ENCODE results near the gene CNPY1.

The CNPY1 gene

GRCh38 chr7:155560196-155560885 lies 14.0 kb upstream of the CNPY1 start:
- Histone ChIP-seq H3K36me3 (ENCODE audit: control insufficient read depth, insufficient read depth, low read length) (no peaks in the 10 kb centered on the region), H2AFZ (no peak overlapping the region), H3K9ac (no peak overlapping the region), H3K9me3 (ENCODE audit: control insufficient read depth, low read length) (no peaks in the 10 kb centered on the region), H3K79me2 (no peaks in the 10 kb centered on the region), H3K4me2 (ENCODE audit: low read length) (no peak overlapping the region), H3K27ac (no peak overlapping the region), H3K4me3 (ENCODE audit: low read depth, low read length) (no peak overlapping the region), H3K4me1 (peaks cover 3% of the 10 kb centered on the region), H3K27me3 (ENCODE audit: control insufficient read depth, insufficient read depth, low read length) (peaks cover 5% of the 10 kb centered on the region)
- TF ChIP-seq CTCF (IDR thresholded peaks at IDR 0.05), result no peak

DNA sequence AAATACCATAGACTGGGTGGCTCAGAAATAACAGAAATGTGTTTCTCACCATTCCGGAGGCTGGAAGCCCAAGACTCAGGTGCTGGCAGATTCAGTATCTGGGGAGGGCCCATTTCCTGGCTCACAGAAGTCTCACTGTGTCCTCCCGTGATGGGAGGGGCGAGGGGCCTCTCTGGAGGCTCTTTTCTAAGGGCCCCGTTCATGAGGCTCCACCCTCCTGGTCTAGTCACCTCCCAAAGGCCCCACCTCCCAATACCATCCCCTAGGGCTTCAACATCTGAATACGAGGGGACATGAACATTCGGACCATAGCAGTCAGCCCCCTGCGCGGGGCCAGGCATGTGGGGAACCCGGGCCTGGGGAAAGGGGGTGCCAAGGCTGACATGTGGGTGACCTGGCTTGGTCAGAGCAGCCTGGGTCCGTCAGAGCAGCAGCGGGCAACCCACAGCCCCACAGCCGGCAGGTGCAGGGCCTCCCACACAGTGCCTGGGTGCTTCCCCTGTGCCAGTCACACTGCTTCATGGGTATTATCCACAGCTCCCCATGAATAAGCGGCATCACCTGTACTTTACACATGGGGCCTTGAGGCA lies 13.3 kb upstream of the CNPY1 start:
- H3K9ac ChIP-seq, result no peak overlapping the region
- H3K36me3 ChIP-seq (ENCODE audit: control insufficient read depth, insufficient read depth, low read length), result no peaks in the 10 kb centered on the region
- no peaks in the 10 kb centered on the region for H3K79me2 ChIP-seq
- H3K4me3 ChIP-seq (ENCODE audit: low read depth, low read length), result no peak overlapping the region
- no peak overlapping the region for H3K4me2 ChIP-seq (ENCODE audit: low read length)
- H3K9me3 ChIP-seq (ENCODE audit: control insufficient read depth, low read length), result no peaks in the 10 kb centered on the region
- no peak overlapping the region for H2AFZ ChIP-seq
- H3K4me1 ChIP-seq, result peaks cover 3% of the 10 kb centered on the region
- H3K27ac ChIP-seq, result no peak overlapping the region
- H3K27me3 ChIP-seq (ENCODE audit: control insufficient read depth, insufficient read depth, low read length), result peaks cover 5% of the 10 kb centered on the region
- TF ChIP-seq CTCF (IDR thresholded peaks at IDR 0.05), result no peak

DNA sequence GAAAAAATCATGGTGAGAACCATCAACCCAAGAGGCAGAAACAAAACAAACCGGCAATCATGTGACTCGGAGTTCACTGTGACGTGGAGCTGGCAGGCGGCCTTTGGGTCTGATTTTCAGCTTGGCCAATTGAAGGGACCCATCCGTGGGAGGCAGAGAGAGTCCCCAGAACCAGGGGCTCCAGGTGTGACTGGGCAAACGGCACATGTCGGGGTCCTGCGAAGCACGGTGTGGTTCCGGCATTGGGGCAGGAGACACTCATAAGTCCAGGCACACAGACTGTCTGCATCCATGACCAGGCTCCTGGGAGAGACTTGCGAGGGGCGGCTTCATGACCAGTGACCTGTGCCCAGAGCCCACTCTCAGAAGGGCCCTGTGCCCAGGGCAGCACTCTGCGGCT lies 12.6 kb upstream of the CNPY1 start:
- no peak for TF ChIP-seq CTCF (IDR thresholded peaks at IDR 0.05)
- H3K36me3 ChIP-seq (ENCODE audit: control insufficient read depth, insufficient read depth, low read length), result no peaks in the 10 kb centered on the region
- H3K4me2 ChIP-seq (ENCODE audit: low read length), result no peak overlapping the region
- H3K9me3 ChIP-seq (ENCODE audit: control insufficient read depth, low read length), result no peaks in the 10 kb centered on the region
- no peak overlapping the region for H3K27ac ChIP-seq
- H3K27me3 ChIP-seq (ENCODE audit: control insufficient read depth, insufficient read depth, low read length), result peaks cover 5% of the 10 kb centered on the region
- H3K4me1 ChIP-seq, result peaks cover 3% of the 10 kb centered on the region
- no peak overlapping the region for H2AFZ ChIP-seq
- H3K79me2 ChIP-seq, result no peaks in the 10 kb centered on the region
- no peak overlapping the region for H3K4me3 ChIP-seq (ENCODE audit: low read depth, low read length)
- H3K9ac ChIP-seq, result no peak overlapping the region

GRCh38 chr7:155558351-155558750 lies 12.0 kb upstream of the CNPY1 start:
- Histone ChIP-seq H3K36me3 (ENCODE audit: control insufficient read depth, insufficient read depth, low read length) (no peaks in the 10 kb centered on the region), H3K4me2 (ENCODE audit: low read length) (no peak overlapping the region), H3K79me2 (no peaks in the 10 kb centered on the region), H3K27ac (no peak overlapping the region), H3K4me1 (peaks cover 3% of the 10 kb centered on the region), H3K9me3 (ENCODE audit: control insufficient read depth, low read length) (no peaks in the 10 kb centered on the region), H3K4me3 (ENCODE audit: low read depth, low read length) (no peak overlapping the region), H3K27me3 (ENCODE audit: control insufficient read depth, insufficient read depth, low read length) (peaks cover 5% of the 10 kb centered on the region), H2AFZ (no peak overlapping the region), H3K9ac (no peak overlapping the region)
- TF ChIP-seq CTCF (IDR thresholded peaks at IDR 0.05), result no peak

GRCh38 chr7:155557778-155558177 lies 11.4 kb upstream of the CNPY1 start:
- H3K4me2 ChIP-seq (ENCODE audit: low read length), result no peak overlapping the region
- no peak overlapping the region for H2AFZ ChIP-seq
- peaks cover 5% of the 10 kb centered on the region for H3K27me3 ChIP-seq (ENCODE audit: control insufficient read depth, insufficient read depth, low read length)
- H3K4me1 ChIP-seq, result peaks cover 3% of the 10 kb centered on the region
- H3K27ac ChIP-seq, result no peak overlapping the region
- H3K9me3 ChIP-seq (ENCODE audit: control insufficient read depth, low read length), result no peaks in the 10 kb centered on the region
- TF ChIP-seq CTCF (IDR thresholded peaks at IDR 0.05), result no peak
- no peak overlapping the region for H3K4me3 ChIP-seq (ENCODE audit: low read depth, low read length)
- no peak overlapping the region for H3K9ac ChIP-seq
- H3K36me3 ChIP-seq (ENCODE audit: control insufficient read depth, insufficient read depth, low read length), result no peaks in the 10 kb centered on the region
- no peaks in the 10 kb centered on the region for H3K79me2 ChIP-seq

Data from parathyroid adenoma (tissue), 2 donors.